Subcutaneous abdominal adipose tissue (tissue), 5 donors: Measurements from ENCODE around the gene WNK2.

Experiments
- H3K27ac ChIP-seq: one replicate; pipeline ENCODE4 v1.7.0; 2013; ENCODE audit warnings: low read depth, mild to moderate bottlenecking, inconsistent platforms, low read length, moderate library complexity
- H3K27me3 ChIP-seq, 5 donors: one replicate each; pipeline ENCODE4 v1.7.0; 2013; ENCODE audit warnings: low read length in 5 of 5, inconsistent platforms in 1 of 5; ENCODE audit not compliant: control insufficient read depth in 5 of 5, insufficient read depth in 4 of 5
- H3K36me3 ChIP-seq, 5 donors: one replicate each; pipeline ENCODE4 v1.7.0; 2013; ENCODE audit warnings: low read length in 5 of 5; ENCODE audit not compliant: control insufficient read depth in 5 of 5, insufficient read depth in 5 of 5
- H3K4me1 ChIP-seq, 5 donors: one replicate each; pipeline ENCODE4 v1.7.0; 2013; ENCODE audit warnings: low read length in 5 of 5, mild to moderate bottlenecking in 3 of 5, moderate library complexity in 1 of 5; ENCODE audit not compliant: control insufficient read depth in 5 of 5, insufficient read depth in 5 of 5
- H3K4me3 ChIP-seq, 5 donors: one replicate each; pipeline ENCODE4 v1.7.0; 2013; ENCODE audit warnings: low read length in 5 of 5, low read depth in 1 of 5
- H3K9ac ChIP-seq, 5 donors: one replicate each; pipeline ENCODE4 v1.7.0; 2013; ENCODE audit warnings: low read length in 5 of 5, mild to moderate bottlenecking in 4 of 5, moderate library complexity in 3 of 5
- H3K9me3 ChIP-seq, 5 donors: one replicate each; pipeline ENCODE4 v1.7.0; 2013; ENCODE audit warnings: low read length in 5 of 5; ENCODE audit not compliant: control insufficient read depth in 5 of 5
- donor health status: healthy.
- donor health status: healthy.
- donor health status: healthy.
- donor health status: healthy.
- donor health status: healthy.

Gene WNK2

DNA sequence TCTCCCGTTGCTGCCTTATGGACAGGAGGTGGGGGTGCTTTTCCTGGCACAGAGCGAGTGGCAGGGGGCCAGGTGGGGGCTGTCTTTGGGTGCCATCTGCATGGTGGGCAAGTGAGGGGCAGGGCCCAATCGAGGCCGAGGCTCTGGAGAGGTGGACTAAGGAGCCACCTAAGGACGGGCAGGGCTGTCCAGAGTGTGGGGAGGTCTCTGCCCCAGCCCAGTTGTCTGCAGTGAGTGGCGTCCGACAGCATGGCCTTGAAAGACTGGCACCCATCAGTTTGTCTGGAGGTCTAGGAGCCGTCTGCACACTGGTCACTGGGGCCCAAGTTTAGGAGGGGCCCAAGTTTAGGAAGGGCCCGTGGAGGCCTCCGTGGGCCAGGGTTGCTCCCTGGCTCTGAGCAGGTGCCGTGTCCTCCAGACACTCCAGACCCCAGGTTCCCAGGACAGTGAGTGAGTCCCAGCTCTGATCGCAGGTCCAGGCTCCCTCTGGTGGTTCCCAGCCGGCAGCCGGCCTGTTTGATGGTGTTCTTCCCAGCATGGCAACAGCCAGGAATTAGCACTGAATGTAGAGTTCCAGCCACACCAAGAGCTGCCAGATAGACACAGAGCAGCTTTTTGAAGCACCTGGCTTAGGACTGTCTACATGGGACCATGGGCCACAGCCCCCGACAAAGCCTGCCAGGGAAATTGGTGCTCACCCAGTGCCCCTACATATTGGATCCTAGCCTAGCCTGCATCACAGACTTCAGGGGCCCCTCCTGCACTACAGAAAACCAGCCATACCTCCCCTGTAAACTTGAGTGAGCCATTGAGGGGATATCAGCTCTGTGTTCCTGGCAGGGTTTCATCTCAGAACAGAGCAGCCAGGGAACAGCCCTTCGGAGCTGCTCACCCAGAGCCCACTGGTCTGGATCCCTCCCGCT lies 120.9 kb downstream of the WNK2 start:
- no peak overlapping the region for H3K9ac ChIP-seq
- no peaks in the 10 kb centered on the region for H3K36me3 ChIP-seq
- no peaks in the 10 kb centered on the region for H3K9me3 ChIP-seq
- H3K27me3 ChIP-seq, result peaks cover 0 to 3% (median 0%) of the 10 kb centered on the region in 5 donors
- no peak overlapping the region for H3K27ac ChIP-seq
- no peak overlapping the region for H3K4me3 ChIP-seq
- H3K4me1 ChIP-seq, result peaks cover 0 to 21% (median 8%) of the 10 kb centered on the region in 5 donors

DNA sequence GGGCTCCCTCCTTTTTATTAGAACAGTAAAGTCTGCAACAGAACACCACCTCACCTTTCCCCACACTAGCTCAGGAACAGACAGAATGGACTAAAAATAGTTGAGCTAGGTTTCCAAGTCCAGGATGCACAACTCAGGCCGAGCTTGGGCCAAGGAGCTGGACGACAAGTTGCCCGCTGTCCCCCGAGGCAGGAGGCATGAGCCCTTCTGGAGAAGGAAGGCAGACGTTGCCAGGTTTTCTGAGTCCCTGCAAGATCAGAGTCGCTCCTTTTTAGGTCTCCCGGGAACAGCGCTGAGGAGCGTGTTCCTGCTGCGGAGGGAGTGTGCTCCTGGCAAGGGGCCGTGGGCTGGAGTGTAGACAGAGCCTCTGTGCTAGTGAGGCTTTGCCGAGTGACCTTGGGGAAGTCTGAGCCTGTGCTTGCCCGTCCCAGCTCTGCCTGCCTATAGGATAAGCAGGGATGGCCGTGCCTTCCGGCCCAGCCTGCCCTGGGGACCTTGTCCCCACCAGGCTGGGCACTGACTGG lies 121.6 kb downstream of the WNK2 start:
- Histone ChIP-seq H3K4me3 (no peak overlapping the region), H3K9ac (no peak overlapping the region), H3K27ac (no peak overlapping the region), H3K27me3 (peaks cover 0 to 1% (median 0%) of the 10 kb centered on the region in 5 donors), H3K9me3 (no peaks in the 10 kb centered on the region), H3K4me1 (peaks cover 0 to 21% (median 7%) of the 10 kb centered on the region in 5 donors), H3K36me3 (no peaks in the 10 kb centered on the region)

DNA sequence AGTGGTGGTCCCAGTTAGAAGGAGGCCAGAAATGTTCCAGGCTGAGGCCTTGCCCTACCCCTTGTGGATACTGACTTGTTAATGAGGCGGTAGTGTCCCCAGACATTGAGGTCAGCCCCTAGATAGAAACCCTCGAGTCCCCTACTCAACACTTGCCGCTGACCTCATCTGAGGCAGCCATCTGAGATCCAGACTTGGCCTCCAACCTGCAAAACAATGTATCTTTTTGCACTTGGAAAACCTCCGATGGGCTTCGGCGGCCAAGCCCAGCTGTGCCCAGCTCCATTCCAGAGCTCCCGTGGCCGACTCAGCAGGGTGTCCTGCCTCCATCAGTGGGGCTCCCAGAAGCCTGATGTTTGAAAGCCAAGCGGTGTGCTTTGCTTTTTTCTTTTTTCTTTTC lies 122.1 kb downstream of the WNK2 start:
- Histone ChIP-seq H3K4me1 (peaks cover 0 to 18% (median 7%) of the 10 kb centered on the region in 5 donors), H3K4me3 (no peak overlapping the region), H3K9me3 (no peaks in the 10 kb centered on the region), H3K9ac (no peak overlapping the region), H3K27me3 (no peaks in the 10 kb centered on the region), H3K36me3 (no peaks in the 10 kb centered on the region), H3K27ac (no peak overlapping the region)

DNA sequence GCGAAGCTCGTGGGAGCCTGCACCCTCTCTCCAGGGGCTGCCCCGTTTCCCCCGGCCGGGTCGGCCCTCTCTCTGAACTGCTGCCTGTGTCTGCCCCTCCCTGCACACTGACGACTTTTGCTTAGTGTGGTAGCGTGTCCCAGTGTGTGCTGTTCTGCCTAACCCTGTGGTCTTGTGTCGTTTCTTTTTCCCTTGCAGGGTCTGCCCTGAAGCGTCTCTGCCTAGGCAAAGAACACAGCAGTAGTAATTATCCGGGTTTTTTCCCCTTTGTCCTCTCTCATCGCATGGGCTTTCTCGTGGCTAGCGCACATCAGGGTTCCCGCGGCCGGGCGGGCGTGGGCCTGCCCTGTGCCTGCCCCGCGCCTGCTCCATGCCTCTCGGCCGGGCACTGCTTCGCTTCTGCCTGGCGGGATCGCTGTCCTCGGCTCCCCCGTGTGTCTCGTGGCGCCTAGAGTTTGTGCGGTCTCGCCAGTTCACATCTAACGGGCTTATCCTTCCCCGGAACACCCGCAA lies 122.7 kb downstream of the WNK2 start:
- Histone ChIP-seq H3K27ac (no peak overlapping the region), H3K4me3 (no peak overlapping the region), H3K4me1 (peaks cover 0 to 18% (median 7%) of the 10 kb centered on the region in 5 donors), H3K9ac (no peak overlapping the region), H3K27me3 (no peaks in the 10 kb centered on the region), H3K9me3 (no peaks in the 10 kb centered on the region), H3K36me3 (no peaks in the 10 kb centered on the region)

DNA sequence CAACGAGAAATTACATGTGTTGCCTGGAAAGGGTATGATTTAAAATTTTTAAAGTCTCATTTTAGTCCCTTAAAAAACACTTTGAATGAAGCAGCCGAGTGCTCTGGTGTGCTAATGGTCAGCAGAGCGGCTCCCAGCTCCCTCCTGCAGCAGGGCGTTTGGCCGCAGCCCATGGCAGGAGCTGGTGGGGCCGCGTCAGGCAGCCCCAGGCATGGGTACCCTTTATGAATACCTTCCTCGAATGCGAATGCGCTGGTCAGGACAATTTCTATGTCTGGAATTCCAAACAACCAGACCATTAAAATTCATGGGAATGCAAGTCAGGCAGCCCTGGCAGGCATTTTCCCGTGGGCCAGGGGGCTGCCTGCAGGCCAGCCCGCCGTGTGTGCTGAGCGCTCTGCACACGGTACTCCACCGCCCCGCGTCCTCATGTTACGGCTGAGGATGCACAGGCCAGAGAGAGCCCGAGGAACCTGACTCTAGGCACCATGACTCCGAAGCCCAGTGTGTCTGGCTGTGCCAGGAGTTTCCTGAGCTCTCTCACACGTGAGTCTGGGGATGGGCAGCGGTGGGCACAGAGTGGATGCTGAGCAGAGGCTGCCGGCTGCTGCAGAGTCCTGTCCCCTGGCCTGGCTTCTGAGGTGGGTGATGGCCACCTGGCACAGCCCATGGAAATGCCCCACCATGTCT lies 123.7 kb downstream of the WNK2 start:
- Histone ChIP-seq H3K4me1 (peaks cover 0 to 14% (median 10%) of the 10 kb centered on the region in 5 donors), H3K9ac (no peak overlapping the region), H3K36me3 (no peaks in the 10 kb centered on the region), H3K9me3 (no peaks in the 10 kb centered on the region), H3K27me3 (no peaks in the 10 kb centered on the region), H3K4me3 (no peak overlapping the region), H3K27ac (no peak overlapping the region)

DNA sequence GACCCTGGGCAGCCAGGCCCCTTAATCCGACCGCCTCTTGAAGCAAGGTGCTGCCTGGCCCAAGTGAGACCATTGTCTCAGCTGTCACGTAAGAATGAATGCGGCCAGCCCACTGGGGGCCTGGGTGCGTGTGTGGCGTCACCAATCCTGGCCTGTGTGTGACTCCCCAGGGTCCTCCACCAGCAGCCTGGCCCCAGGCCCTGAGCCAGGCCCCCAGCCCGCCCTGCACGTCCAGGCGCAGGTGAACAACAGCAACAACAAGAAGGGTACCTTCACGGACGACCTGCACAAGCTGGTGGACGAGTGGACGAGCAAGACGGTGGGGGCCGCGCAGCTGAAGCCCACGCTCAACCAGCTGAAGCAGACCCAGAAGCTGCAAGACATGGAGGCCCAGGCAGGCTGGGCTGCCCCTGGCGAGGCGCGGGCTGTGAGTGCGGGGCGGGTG lies 124.2 kb downstream of the WNK2 start:
- peaks cover 0 to 18% (median 10%) of the 10 kb centered on the region in 5 donors for H3K4me1 ChIP-seq
- H3K36me3 ChIP-seq, result no peaks in the 10 kb centered on the region
- H3K9ac ChIP-seq, result no peak overlapping the region
- H3K27ac ChIP-seq, result no peak overlapping the region
- no peak overlapping the region for H3K4me3 ChIP-seq
- no peaks in the 10 kb centered on the region for H3K9me3 ChIP-seq
- H3K27me3 ChIP-seq, result no peaks in the 10 kb centered on the region

DNA sequence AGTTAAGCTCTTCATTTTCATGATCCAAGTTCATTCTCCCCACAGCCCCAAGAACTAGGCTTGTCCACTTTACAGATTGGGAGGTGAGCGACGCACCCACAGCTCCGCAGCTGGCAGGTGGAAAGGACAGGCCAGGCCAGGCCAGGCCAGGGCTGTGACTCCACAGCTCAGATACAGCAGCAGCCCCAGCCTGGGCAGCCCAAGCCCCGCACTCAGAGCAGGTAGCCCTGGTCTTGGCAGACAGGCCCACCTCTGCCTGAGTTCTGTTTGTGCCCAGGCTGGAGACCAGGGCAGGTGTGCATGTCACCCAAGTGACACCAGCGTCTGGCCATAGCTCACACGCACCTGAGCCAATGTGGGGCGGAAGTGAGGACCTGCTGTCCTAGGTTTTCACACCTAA lies 124.7 kb downstream of the WNK2 start:
- Histone ChIP-seq H3K9ac (no peak overlapping the region), H3K36me3 (no peaks in the 10 kb centered on the region), H3K9me3 (no peaks in the 10 kb centered on the region), H3K4me1 (peaks cover 0 to 18% (median 10%) of the 10 kb centered on the region in 5 donors), H3K27me3 (no peaks in the 10 kb centered on the region), H3K27ac (no peak overlapping the region), H3K4me3 (no peak overlapping the region)

DNA sequence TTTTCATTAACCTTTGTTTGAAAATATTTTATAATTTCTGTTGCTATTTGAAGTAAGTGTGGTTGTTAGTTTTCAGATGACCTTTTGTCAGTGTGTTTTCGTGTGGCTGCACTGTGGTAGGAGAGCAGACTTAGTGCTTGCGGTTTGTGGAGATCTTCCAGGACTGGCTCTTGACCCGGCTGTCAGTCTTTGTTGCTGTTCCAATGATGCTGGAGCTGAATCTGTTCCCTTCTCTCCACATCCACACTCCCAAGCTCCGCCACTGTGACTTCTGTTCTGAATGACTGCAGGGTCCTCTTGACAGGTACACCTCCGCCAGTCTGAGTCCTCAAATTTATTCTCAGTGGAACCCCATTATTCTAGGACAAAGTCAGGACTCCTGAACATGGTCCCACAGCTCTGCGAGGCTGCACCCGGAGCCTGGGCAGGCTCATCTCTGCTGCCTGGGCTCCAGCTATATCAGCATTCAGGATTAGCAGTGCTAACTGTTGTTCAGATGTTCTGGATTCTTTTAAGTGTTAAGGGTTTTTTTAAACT lies 126.0 kb downstream of the WNK2 start:
- no peaks in the 10 kb centered on the region for H3K9me3 ChIP-seq
- H3K27me3 ChIP-seq, result no peaks in the 10 kb centered on the region
- H3K36me3 ChIP-seq, result no peaks in the 10 kb centered on the region
- H3K27ac ChIP-seq, result no peak overlapping the region
- peaks cover 0 to 18% (median 10%) of the 10 kb centered on the region in 5 donors for H3K4me1 ChIP-seq
- peak overlapping the region in 1 of 5 donors; percentile 26 for H3K9ac ChIP-seq
- H3K4me3 ChIP-seq, result no peak overlapping the region

DNA sequence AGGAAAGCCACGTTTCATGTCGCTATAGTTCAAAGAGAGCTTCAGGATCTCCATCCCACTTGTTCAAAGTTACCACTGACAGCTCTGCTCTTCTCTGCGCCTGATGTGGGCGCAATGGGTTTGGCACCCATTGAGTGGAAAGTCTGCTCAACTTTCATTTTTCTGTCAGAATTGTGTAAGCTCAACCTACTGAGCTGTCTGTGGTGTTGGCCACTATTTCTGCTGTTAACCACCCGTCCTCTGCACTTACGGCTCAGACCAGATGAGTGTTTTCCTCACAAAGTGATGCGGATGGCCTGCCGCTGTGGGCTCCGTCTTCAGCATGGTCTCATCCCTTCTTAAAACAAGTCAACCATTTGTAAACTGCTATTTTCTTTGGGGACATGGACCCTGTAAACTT lies 131.2 kb downstream of the WNK2 start:
- Histone ChIP-seq H3K4me3 (no peak overlapping the region), H3K27ac (no peak overlapping the region), H3K36me3 (no peaks in the 10 kb centered on the region), H3K9me3 (no peaks in the 10 kb centered on the region), H3K4me1 (peaks cover 0 to 7% (median 5%) of the 10 kb centered on the region in 5 donors), H3K9ac (no peak overlapping the region), H3K27me3 (peaks cover 0 to 15% (median 5%) of the 10 kb centered on the region in 5 donors)
